Measurements from ENCODE around the gene SARNP.
"Not testable (repeated sequence)": the region's sequence is repeated elsewhere in the genome, so short reads cannot be mapped to it uniquely, and the experiment has no call there.

SARNP gene

GRCh38 chr12:55762646-55763045 is 54.9 kb downstream of the SARNP start:
- Histone ChIP-seq H3K4me1 (ENCODE audit: control insufficient read depth, insufficient read depth, low read length) (no peaks in the 10 kb centered on the region), H3K9me3 (ENCODE audit: control insufficient read depth in 2 of 2, low read length in 2 of 2) (no peaks in the 10 kb centered on the region), H3K27ac (ENCODE audit: low read length) (no peak overlapping the region), H3K27me3 (ENCODE audit: control insufficient read depth in 1 of 2, insufficient read depth in 2 of 2, low read length in 2 of 2) (no peaks in the 10 kb centered on the region), H3K36me3 (ENCODE audit: control insufficient read depth in 2 of 2, insufficient read depth in 2 of 2, low read length in 2 of 2) (peaks cover 20 to 22% of the 10 kb centered on the region in 2 donors), H3K4me3 (ENCODE audit: low read length in 2 of 2) (no peak overlapping the region), H3K9ac (ENCODE audit: low read length in 2 of 2) (no peak overlapping the region)

- no peak overlapping the region for H3K4me3 ChIP-seq (ENCODE audit: low read length in 2 of 2)
- no peak overlapping the region for H3K27ac ChIP-seq (ENCODE audit: low read length)
- no peaks in the 10 kb centered on the region for H3K9me3 ChIP-seq (ENCODE audit: control insufficient read depth in 2 of 2, low read length in 2 of 2)
- H3K36me3 ChIP-seq (ENCODE audit: control insufficient read depth in 2 of 2, insufficient read depth in 2 of 2, low read length in 2 of 2) = peaks cover 31 to 32% of the 10 kb centered on the region in 2 donors
- no peak overlapping the region for H3K9ac ChIP-seq (ENCODE audit: low read length in 2 of 2)
- H3K4me1 ChIP-seq (ENCODE audit: control insufficient read depth, insufficient read depth, low read length) = no peaks in the 10 kb centered on the region
- H3K27me3 ChIP-seq (ENCODE audit: control insufficient read depth in 1 of 2, insufficient read depth in 2 of 2, low read length in 2 of 2) = no peaks in the 10 kb centered on the region
Observed at GRCh38 chr12:55760663-55761062, 56.9 kb downstream of the SARNP start.

GRCh38 chr12:55758575-55758974 is 58.9 kb downstream of the SARNP start:
- not testable (repeated sequence) for H3K9me3 ChIP-seq (ENCODE audit: control insufficient read depth in 2 of 2, low read length in 2 of 2); H3K27me3 ChIP-seq (ENCODE audit: control insufficient read depth in 1 of 2, insufficient read depth in 2 of 2, low read length in 2 of 2); H3K9ac ChIP-seq (ENCODE audit: low read length in 2 of 2); H3K27ac ChIP-seq (ENCODE audit: low read length); H3K4me1 ChIP-seq (ENCODE audit: control insufficient read depth, insufficient read depth, low read length); H3K4me3 ChIP-seq (ENCODE audit: low read length in 2 of 2)
- peaks cover 28 to 36% of the 10 kb centered on the region in 2 donors for H3K36me3 ChIP-seq (ENCODE audit: control insufficient read depth in 2 of 2, insufficient read depth in 2 of 2, low read length in 2 of 2)

- no peaks in the 10 kb centered on the region for H3K27me3 ChIP-seq (ENCODE audit: control insufficient read depth in 1 of 2, insufficient read depth in 2 of 2, low read length in 2 of 2)
- no peak overlapping the region for H3K27ac ChIP-seq (ENCODE audit: low read length)
- no peak overlapping the region for H3K9ac ChIP-seq (ENCODE audit: low read length in 2 of 2)
- peaks cover 29 to 38% of the 10 kb centered on the region in 2 donors for H3K36me3 ChIP-seq (ENCODE audit: control insufficient read depth in 2 of 2, insufficient read depth in 2 of 2, low read length in 2 of 2)
- no peak overlapping the region for H3K4me3 ChIP-seq (ENCODE audit: low read length in 2 of 2)
- no peaks in the 10 kb centered on the region for H3K9me3 ChIP-seq (ENCODE audit: control insufficient read depth in 2 of 2, low read length in 2 of 2)
- H3K4me1 ChIP-seq (ENCODE audit: control insufficient read depth, insufficient read depth, low read length) = no peaks in the 10 kb centered on the region
Observed at GRCh38 chr12:55757701-55758100, 59.8 kb downstream of the SARNP start.

- H3K9ac ChIP-seq (ENCODE audit: low read length in 2 of 2) = no peak overlapping the region
Observed at GRCh38 chr12:55755246-55755645, 62.3 kb downstream of the SARNP start.

GRCh38 chr12:55748230-55748993 is 69.1 kb downstream of the SARNP start:
- no peak overlapping the region for H3K4me3 ChIP-seq (ENCODE audit: low read length in 2 of 2)
- H3K27me3 ChIP-seq (ENCODE audit: control insufficient read depth in 1 of 2, insufficient read depth in 2 of 2, low read length in 2 of 2) = no peaks in the 10 kb centered on the region
- H3K9ac ChIP-seq (ENCODE audit: low read length in 2 of 2) = no peak overlapping the region
- no peaks in the 10 kb centered on the region for H3K9me3 ChIP-seq (ENCODE audit: control insufficient read depth in 2 of 2, low read length in 2 of 2)
- no peak overlapping the region for H3K27ac ChIP-seq (ENCODE audit: low read length)
- peaks cover 22% of the 10 kb centered on the region for H3K4me1 ChIP-seq (ENCODE audit: control insufficient read depth, insufficient read depth, low read length)
- peaks cover 7 to 23% of the 10 kb centered on the region in 2 donors for H3K36me3 ChIP-seq (ENCODE audit: control insufficient read depth in 2 of 2, insufficient read depth in 2 of 2, low read length in 2 of 2)

More at GRCh38 chr12:55755246-55755645, 62.3 kb downstream of the SARNP start:
- no peak overlapping the region for H3K27ac ChIP-seq (ENCODE audit: low read length)
- H3K4me1 ChIP-seq (ENCODE audit: control insufficient read depth, insufficient read depth, low read length) = no peaks in the 10 kb centered on the region
- no peaks in the 10 kb centered on the region for H3K27me3 ChIP-seq (ENCODE audit: control insufficient read depth in 1 of 2, insufficient read depth in 2 of 2, low read length in 2 of 2)
- H3K9me3 ChIP-seq (ENCODE audit: control insufficient read depth in 2 of 2, low read length in 2 of 2) = no peaks in the 10 kb centered on the region
- H3K4me3 ChIP-seq (ENCODE audit: low read length in 2 of 2) = no peak overlapping the region
- H3K36me3 ChIP-seq (ENCODE audit: control insufficient read depth in 2 of 2, insufficient read depth in 2 of 2, low read length in 2 of 2) = peaks cover 29 to 59% of the 10 kb centered on the region in 2 donors

GRCh38 chr12:55746913-55747231 is 70.7 kb downstream of the SARNP start:
- H3K36me3 ChIP-seq (ENCODE audit: control insufficient read depth in 2 of 2, insufficient read depth in 2 of 2, low read length in 2 of 2) = peaks cover 0 to 13% of the 10 kb centered on the region in 2 donors
- H3K27ac ChIP-seq (ENCODE audit: low read length) = no peak overlapping the region
- no peak overlapping the region for H3K4me3 ChIP-seq (ENCODE audit: low read length in 2 of 2)
- H3K9ac ChIP-seq (ENCODE audit: low read length in 2 of 2) = no peak overlapping the region
- no peaks in the 10 kb centered on the region for H3K9me3 ChIP-seq (ENCODE audit: control insufficient read depth in 2 of 2, low read length in 2 of 2)
- peaks cover 29% of the 10 kb centered on the region for H3K4me1 ChIP-seq (ENCODE audit: control insufficient read depth, insufficient read depth, low read length)
- H3K27me3 ChIP-seq (ENCODE audit: control insufficient read depth in 1 of 2, insufficient read depth in 2 of 2, low read length in 2 of 2) = no peaks in the 10 kb centered on the region

- H3K9ac ChIP-seq (ENCODE audit: low read length in 2 of 2) = no peak overlapping the region
- no peak overlapping the region for H3K4me3 ChIP-seq (ENCODE audit: low read length in 2 of 2)
- H3K36me3 ChIP-seq (ENCODE audit: control insufficient read depth in 2 of 2, insufficient read depth in 2 of 2, low read length in 2 of 2) = peaks cover 0 to 8% of the 10 kb centered on the region in 2 donors
- no peaks in the 10 kb centered on the region for H3K9me3 ChIP-seq (ENCODE audit: control insufficient read depth in 2 of 2, low read length in 2 of 2)
- H3K4me1 ChIP-seq (ENCODE audit: control insufficient read depth, insufficient read depth, low read length) = peaks cover 29% of the 10 kb centered on the region
- no peak overlapping the region for H3K27ac ChIP-seq (ENCODE audit: low read length)
- H3K27me3 ChIP-seq (ENCODE audit: control insufficient read depth in 1 of 2, insufficient read depth in 2 of 2, low read length in 2 of 2) = no peaks in the 10 kb centered on the region
Observed at GRCh38 chr12:55746174-55746912, 71.2 kb downstream of the SARNP start.

GRCh38 chr12:55745361-55746173 is 72.0 kb downstream of the SARNP start:
- Histone ChIP-seq H3K4me1 (ENCODE audit: control insufficient read depth, insufficient read depth, low read length) (peaks cover 29% of the 10 kb centered on the region), H3K9ac (ENCODE audit: low read length in 2 of 2) (peak overlapping the region in 1 of 2 donors; percentile 14), H3K4me3 (ENCODE audit: low read length in 2 of 2) (peak overlapping the region; percentile 25 to 82), H3K27me3 (ENCODE audit: control insufficient read depth in 1 of 2, insufficient read depth in 2 of 2, low read length in 2 of 2) (no peaks in the 10 kb centered on the region), H3K9me3 (ENCODE audit: control insufficient read depth in 2 of 2, low read length in 2 of 2) (no peaks in the 10 kb centered on the region), H3K36me3 (ENCODE audit: control insufficient read depth in 2 of 2, insufficient read depth in 2 of 2, low read length in 2 of 2) (peaks cover 0 to 1% of the 10 kb centered on the region in 2 donors), H3K27ac (ENCODE audit: low read length) (peak overlapping the region; percentile 31)

GRCh38 chr12:55744340-55745030 is 73.0 kb downstream of the SARNP start:
- Histone ChIP-seq H3K9ac (ENCODE audit: low read length in 2 of 2) (peak overlapping the region; percentile 51), H3K4me1 (ENCODE audit: control insufficient read depth, insufficient read depth, low read length) (peaks cover 29% of the 10 kb centered on the region), H3K27me3 (ENCODE audit: control insufficient read depth in 1 of 2, insufficient read depth in 2 of 2, low read length in 2 of 2) (no peaks in the 10 kb centered on the region), H3K36me3 (ENCODE audit: control insufficient read depth in 2 of 2, insufficient read depth in 2 of 2, low read length in 2 of 2) (no peaks in the 10 kb centered on the region), H3K27ac (ENCODE audit: low read length) (peak overlapping the region; percentile 31), H3K9me3 (ENCODE audit: control insufficient read depth in 2 of 2, low read length in 2 of 2) (no peaks in the 10 kb centered on the region), H3K4me3 (ENCODE audit: low read length in 2 of 2) (peak overlapping the region; percentile 73 to 82)
